NOMO-1 treated with DMSO at 0.1 percent for 48 hours (cell line): ENCODE data around the gene NR6A1.

Source experiments
- DNase-seq: peaks from one replicate; lab custom pipeline; 2025; ENCODE audit not compliant: unreplicated experiment; lab: John Stamatoyannopoulos, UW

NR6A1 gene

GRCh38 chr9:124730772-124731171, 40.3 kb downstream of the NR6A1 start:
- DNase-seq, result no peak

DNA sequence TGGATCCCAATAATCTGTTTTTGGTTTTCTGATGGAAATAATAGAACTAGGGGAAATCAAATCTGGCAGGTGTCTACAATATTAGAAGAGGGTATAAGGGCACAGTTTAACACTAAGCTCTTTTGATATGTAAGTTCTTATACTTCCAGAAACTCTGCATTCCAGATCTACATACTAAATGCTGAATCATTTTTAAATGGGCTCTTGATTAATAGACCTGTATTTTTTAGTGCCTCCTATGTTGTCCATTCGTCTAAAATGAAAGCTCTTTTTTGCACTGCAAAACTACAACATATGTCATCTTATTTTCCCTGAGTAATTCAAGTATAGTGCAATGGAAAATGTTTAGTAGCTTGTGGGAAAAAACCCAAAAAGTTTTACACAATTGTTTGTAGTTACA, 44.2 kb downstream of the NR6A1 start:
- no peak for DNase-seq

- DNase-seq, result no peak
Observed at GRCh38 chr9:124725068-124725452, 46.1 kb downstream of the NR6A1 start.

DNA sequence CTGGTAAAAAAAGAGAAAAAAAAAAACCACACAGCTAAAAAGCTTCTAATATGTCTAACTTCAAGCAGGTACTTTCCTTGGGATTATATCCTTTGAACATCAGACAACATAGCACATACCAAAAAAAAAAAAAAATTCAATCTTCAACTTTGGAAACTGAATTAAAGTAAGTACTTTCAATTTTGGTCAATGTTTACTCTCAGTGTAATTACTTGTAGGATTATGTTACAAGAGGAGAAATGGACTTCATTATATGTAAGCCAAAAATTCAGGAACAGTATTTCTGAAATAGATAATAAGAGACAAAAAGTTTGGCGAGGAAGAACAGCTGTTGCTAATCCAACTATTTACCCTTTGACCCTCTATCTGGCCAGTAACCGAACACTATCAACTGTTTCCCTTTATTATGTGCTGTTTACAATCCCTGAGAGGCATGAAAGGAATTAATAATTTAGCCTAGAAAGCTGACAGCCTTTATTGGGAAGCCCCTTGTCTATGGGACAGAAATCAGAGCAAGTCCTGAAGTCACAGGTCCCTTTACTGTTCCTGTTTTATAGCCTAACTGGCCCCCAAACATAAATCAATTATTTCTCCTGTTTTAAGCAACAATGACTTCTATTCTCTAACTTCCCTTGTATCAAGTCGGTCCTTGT, 46.6 kb downstream of the NR6A1 start:
- no peak for DNase-seq

DNA sequence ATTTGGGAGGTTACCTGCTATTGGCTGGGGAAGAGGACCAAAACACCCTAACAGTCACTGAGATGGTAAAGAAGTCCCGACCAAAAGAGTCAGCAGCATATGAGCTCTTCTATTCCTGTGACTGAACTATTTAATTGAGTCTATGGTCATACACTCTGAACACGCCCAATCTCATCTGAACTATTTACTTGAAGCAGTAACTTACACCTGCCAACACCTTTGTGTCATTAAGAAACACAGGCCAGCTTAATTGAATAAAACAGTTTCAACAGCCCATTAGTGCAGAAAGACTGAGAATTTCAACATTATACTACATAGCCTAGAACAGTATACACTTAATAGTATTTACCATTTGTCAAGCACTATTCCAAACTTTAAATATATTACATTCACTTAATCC, 47.8 kb downstream of the NR6A1 start:
- DNase-seq, result no peak

DNA sequence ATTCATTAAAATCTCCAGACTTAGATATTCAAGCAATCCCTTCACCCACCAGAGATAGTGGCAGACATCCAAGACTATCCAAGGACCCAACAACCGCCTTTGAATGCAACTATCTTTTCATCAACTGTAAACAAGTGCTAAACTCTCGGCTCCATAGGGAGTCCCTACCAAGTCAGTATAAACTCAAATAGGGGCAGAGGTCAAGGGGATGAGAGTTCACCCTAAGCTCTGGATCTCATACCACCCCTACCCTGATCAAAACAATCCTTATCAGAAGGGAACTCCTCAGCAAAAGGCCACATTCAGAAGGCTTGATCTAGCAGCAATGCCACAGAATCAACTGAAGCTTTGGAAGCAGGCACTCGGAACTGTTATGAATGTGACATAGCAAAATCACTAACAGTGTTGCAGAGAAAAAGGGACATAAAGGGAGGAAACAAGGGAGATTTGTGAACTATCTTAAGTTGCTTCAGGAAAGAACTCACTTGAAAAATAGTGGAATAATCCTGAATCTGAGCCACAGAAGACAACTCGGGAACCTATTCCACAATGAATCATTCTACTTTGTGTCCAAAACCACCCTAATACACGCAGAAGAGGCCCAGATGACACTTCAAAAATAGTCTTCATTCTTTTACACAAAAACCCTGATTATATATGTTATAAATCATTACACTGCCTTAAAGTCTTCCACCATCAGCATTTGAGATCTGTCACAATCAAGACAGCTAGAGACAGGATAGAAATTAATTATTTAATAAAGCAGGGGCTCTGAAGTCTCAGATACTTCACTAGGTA, 49.8 kb downstream of the NR6A1 start:
- no peak for DNase-seq

DNA sequence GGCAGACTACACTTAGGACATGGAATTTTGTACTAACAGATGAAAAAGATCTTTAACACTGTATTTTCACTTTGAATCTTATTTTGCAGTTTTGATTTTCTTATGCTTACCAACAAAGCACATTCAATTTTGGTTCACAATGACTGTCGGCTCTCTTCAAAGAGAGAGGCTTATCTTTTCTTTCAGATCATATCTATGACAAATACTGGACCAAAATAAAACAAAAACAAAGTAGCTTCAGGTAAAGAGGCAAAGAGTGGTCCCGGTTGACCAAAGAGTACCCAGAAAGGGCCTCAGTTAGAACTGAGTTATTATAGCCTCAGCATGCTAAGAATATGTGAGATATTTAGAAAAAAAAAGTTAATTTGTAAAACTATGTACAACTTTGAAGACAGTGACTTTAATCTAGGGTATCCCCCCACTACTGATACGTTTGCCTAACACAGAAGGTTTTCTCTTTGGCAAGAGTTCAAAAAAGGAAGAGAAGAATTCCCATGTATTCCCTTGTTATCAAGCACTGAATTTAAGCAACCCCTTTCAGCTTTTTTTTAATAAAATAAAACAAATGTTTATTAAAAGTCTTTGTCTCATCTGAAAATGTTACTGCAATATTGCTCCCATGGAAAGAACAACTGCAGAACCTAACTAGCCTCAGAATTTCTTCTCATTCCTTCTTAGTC, 50.5 kb downstream of the NR6A1 start:
- DNase-seq, result no peak

- DNase-seq, result no peak
Observed at GRCh38 chr9:124718928-124719327, 52.2 kb downstream of the NR6A1 start.

- DNase-seq, result no peak
Observed at GRCh38 chr9:124717597-124717996, 53.5 kb downstream of the NR6A1 start.

DNA sequence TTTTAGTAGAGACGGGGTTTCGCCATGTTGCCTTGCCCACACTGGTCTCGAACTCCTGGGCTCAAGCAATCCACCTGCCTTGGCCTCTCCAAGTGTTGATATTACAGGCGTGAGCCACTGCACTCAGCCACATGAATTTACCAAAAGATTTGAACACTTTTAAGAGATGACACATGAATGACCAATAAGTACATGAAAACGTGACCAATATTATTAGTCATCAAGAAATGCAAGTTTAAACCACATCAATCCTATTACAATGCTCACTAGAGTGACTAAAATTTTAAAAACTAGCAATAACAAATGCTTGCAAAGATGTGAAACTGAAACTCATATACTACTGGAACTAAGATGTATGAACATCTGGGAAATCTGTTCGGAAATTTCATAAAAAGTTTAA, 54.3 kb downstream of the NR6A1 start:
- no peak for DNase-seq

DNA sequence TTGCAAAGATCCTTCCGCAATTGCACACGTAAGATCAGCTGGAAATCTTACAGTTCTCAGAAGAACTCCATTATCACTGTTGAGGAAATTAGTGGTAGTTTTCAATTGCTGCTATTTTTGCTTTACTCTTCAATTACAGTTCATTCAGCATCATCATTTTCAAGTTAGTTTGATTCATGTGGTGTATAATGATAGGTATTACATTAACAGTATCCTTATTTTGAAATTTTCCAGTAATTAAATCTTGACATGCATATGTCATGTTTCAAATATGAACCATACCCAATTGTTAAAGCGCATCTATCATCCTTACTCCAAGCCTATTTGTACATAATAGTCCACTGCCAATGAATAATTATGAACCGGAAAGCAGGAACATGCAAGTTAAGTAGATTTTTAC, 60.3 kb downstream of the NR6A1 start:
- DNase-seq, result no peak

GRCh38 chr9:124709292-124709690, 61.8 kb downstream of the NR6A1 start:
- DNase-seq, result no peak

- DNase-seq, result no peak
Observed at GRCh38 chr9:124708633-124709291, 62.3 kb downstream of the NR6A1 start.

GRCh38 chr9:124708074-124708473, 63.0 kb downstream of the NR6A1 start:
- DNase-seq, result no peak

DNA sequence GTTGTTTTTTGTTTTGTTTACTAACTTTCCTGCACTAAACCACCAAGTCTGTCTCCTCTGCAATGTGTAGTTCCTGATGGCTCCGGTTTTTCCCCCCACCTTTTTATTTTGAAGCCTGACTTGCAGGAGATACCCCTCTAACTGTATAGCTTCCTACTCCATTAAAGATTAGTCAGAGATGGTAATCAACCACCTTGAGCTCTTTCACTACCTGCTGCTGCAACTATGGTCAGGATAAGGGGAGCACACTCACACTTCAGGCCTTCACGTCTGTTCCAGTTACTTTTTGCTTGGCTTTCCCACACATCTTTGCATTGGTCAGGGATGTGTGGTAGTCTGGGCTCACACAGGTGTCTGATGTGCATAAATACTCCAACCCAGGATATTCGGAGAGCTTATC, 63.4 kb downstream of the NR6A1 start:
- no peak for DNase-seq

DNA sequence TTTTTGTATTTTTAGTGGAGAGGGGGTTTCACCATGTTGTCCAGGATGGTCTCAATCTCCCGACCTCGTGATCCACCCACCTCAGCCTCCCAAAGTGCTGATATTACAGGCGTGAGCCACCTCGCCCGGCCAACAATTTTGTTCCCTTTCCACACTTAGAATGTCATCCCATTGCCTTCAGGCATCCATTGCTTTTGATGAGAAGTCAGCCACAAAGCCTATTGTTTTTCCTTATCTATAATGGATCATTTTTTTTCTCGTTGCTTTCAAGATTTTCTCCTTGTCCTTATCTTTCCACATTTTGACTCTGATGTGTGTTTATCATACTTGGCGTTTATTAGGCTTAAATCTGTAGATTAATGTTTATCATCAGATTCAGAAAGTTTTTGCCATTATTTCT, 64.4 kb downstream of the NR6A1 start:
- no peak for DNase-seq

DNA sequence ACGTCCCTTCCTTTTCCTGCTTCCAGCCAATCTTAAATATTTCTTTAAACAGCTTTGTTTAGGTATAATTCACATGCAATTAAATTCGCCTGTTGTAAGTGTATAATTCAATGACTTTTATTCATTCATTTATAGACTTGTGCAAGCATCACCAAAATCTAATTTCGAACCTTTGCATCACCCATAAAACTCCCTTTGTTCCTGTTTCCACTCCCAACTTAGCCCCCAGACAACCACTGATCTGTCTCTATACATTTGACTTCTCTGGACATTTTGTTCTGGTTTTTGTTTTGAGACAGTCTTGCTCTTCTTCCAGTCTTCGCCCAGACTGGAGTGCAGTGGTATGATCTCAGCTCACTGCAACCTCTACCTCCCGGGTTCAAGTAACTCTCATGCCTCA, 71.5 kb downstream of the NR6A1 start:
- no peak for DNase-seq

DNA sequence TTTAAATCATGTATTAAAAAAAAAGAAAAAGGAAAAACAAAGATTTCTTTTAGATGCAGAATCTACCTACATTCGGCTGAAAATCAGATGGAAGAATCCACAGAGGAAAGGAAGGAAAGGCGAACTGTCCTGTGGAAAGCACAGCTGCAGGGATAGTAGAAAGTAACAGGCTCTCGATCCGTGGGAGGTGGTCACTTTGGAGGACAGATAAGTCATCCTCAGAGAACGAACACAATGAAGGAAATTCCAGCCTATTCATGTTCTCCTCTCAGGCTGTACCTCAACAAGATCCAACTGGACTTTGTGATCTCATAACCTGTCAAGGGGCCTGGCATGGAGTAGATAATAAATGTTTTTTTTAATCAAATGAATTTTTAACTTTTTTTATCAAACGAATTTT, 72.8 kb downstream of the NR6A1 start:
- no peak for DNase-seq

DNA sequence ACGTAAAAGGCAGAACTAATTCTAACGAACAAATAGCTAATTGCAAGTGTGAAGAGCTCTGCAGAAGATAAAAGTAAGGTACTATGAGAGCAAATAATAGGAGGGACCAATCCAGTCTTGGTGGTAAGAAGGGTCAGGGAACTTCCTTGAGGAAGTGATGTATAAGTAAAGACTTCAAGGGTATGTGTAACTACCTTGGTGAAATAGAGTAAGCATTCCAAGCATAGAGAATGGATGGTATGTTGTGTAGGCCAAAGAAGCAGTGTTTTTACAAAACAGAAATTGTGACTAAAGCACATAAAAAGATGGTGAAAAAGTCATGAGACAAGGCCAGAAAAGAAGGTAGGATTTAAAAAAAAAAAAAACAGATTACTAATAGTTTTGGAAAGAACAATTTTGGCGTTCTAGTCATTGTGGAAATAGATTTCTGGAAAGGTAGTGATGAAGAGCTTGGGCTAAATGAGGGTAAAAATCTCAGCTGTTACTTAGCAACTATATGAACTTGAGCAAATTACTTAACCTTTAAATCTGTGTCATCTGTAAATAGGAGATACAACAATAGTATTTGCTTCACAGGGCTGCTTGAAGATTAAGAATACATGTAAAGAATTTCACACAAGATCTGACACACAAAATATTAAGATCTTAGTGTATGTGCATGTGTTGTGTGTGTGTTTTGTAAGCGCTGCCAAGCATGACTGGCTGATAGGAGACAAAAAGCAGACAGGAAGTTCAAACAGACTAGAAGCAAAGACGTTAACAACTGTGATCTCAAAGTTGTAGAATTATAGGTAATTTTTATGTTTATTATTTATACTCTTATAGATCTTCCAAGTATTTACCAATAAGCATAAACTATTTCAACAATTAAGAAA, 73.5 kb downstream of the NR6A1 start:
- no peak for DNase-seq

- no peak for DNase-seq
Observed at GRCh38 chr9:124696101-124696500, 75.0 kb downstream of the NR6A1 start.
